SK-N-SH (cell line): ENCODE measurements around the gene EVC. TPM values are rescaled to one million over a fixed set of nuclear protein-coding genes. Genes with fewer than 3 reads are reported as not detected.
A peak's percentile ranks its signal among the peaks of the same experiment; 100 is the strongest.

Experiments
- CTCF ChIA-PET: fragments of 300-600, 350-600 bp; formaldehyde crosslinking; extraction: SDS; loops from one replicate; lab custom pipeline; 2021; lab: Yijun Ruan, JAX
- POLR2A ChIA-PET: fragments of 350-600 bp; sonication (Branson Sonifier 250); formaldehyde crosslinking; extraction: SDS; loops from one replicate; lab custom pipeline; 2020; ENCODE audit warnings: antibody characterized with exemption, inconsistent platforms; lab: Yijun Ruan, JAX
- DNase-seq: peaks from one replicate; pipeline ENCODE4 v3.0.0; 2012
- H2AFZ ChIP-seq: fragments of 200-600 bp; sonication (generic); 2 replicates; pipeline ENCODE4 v1.8.1; 2016; ENCODE audit warnings: antibody characterized with exemption, mild to moderate bottlenecking, low read depth
- H3F3A ChIP-seq: fragments of 200-600 bp; sonication (generic); replicated peaks from 2 replicates; pipeline ENCODE3; 2016; ENCODE audit warnings: antibody characterized with exemption, mild to moderate bottlenecking; ENCODE audit not compliant: insufficient read depth
- H3K27ac ChIP-seq, 2 experiments: fragments of 200-500 bp in 1 of 2; fragments of 200-600 bp in 1 of 2; sonication (Bioruptor generic) in 1 of 2; sonication (generic), shearing (Covaris generic) in 1 of 2; 2 replicates each; pipeline versions ENCODE4 v1.5.1 to v1.6.1; 2014 to 2016; ENCODE audit warnings: low read depth in 2 of 2, inconsistent platforms in 1 of 2, low read length in 1 of 2, mild to moderate bottlenecking in 1 of 2, mixed read lengths in 1 of 2
- H3K27me3 ChIP-seq: fragments of 200-600 bp; sonication (generic), shearing (Covaris generic); 2 replicates; pipeline ENCODE4 v1.6.1; 2016; ENCODE audit warnings: mixed run types; ENCODE audit not compliant: insufficient read depth
- H3K36me3 ChIP-seq, 2 experiments: fragments of 200-500 bp in 1 of 2; fragments of 200-600 bp in 1 of 2; sonication (Bioruptor generic) in 1 of 2; sonication (generic) in 1 of 2; replicated peaks in 1 of 2; 2 replicates each; pipeline versions ENCODE3 to v1.5.1; 2014 to 2016; ENCODE audit warnings: low read length in 1 of 2, mild to moderate bottlenecking in 1 of 2; ENCODE audit not compliant: insufficient read depth in 2 of 2, control insufficient read depth in 1 of 2
- H3K4me1 ChIP-seq, 2 experiments: fragments of 200-500 bp in 1 of 2; fragments of 200-600 bp in 1 of 2; sonication (Bioruptor generic) in 1 of 2; sonication (generic), shearing (Covaris generic) in 1 of 2; 2 replicates each; pipeline versions ENCODE4 v1.5.1 to v1.6.1; 2014 to 2016; ENCODE audit warnings: low read depth in 1 of 2, low read length in 1 of 2, mixed run types in 1 of 2; ENCODE audit not compliant: insufficient read depth in 2 of 2, control insufficient read depth in 1 of 2
- H3K4me2 ChIP-seq: fragments of 200-600 bp; sonication (generic), shearing (Covaris generic); 2 replicates; pipeline ENCODE4 v1.6.1; 2017; ENCODE audit warnings: mixed run types
- H3K4me3 ChIP-seq, 2 experiments: fragments of 200-500 bp in 1 of 2; fragments of 200-600 bp in 1 of 2; sonication (Bioruptor generic) in 1 of 2; sonication (generic), shearing (Covaris generic) in 1 of 2; 2 replicates each; pipeline versions ENCODE4 v1.5.1 to v1.8.1; 2014 to 2016; ENCODE audit warnings: low read depth in 2 of 2, inconsistent platforms in 1 of 2, low read length in 1 of 2, mild to moderate bottlenecking in 1 of 2, mixed read lengths in 1 of 2, moderate library complexity in 1 of 2
- H3K79me2 ChIP-seq: fragments of 200-600 bp; sonication (generic); 2 replicates; pipeline ENCODE4 v1.8.1; 2017; ENCODE audit warnings: mild to moderate bottlenecking; ENCODE audit not compliant: insufficient read depth
- H3K9ac ChIP-seq: fragments of 200-600 bp; sonication (generic); 2 replicates; pipeline ENCODE4 v1.6.1; 2017; ENCODE audit warnings: mixed run types
- H3K9me2 ChIP-seq: fragments of 200-600 bp; sonication (generic); 2 replicates; pipeline ENCODE4 v1.6.1; 2017; ENCODE audit warnings: mixed run types
- H3K9me3 ChIP-seq: fragments of 200-600 bp; sonication (generic); 2 replicates; pipeline ENCODE4 v1.6.1; 2017; ENCODE audit warnings: mixed run types, mild to moderate bottlenecking, moderate library complexity
- H4K20me1 ChIP-seq: fragments of 200-600 bp; sonication (generic); 2 replicates; pipeline ENCODE4 v1.6.1; 2017; ENCODE audit warnings: mild to moderate bottlenecking, mixed run types; ENCODE audit not compliant: insufficient read depth
- CHD2 ChIP-seq: fragments of 150-350 bp; IDR thresholded peaks from 2 replicates; pipeline ENCODE4 v1.6.1; 2018; ENCODE audit warnings: low read length; ENCODE audit not compliant: partially characterized antibody
- EP300 ChIP-seq, 2 experiments: IDR thresholded peaks; 2 replicates each; pipeline versions ENCODE4 v1.4.0 to v1.6.1; 2012; ENCODE audit warnings: borderline replicate concordance in 1 of 2, low read depth in 1 of 2, low read length in 1 of 2
- EZH2phosphoT487 ChIP-seq: fragments of 200-600 bp; sonication (generic); IDR thresholded peaks from 2 replicates; pipeline ENCODE4 v1.6.1; 2017; ENCODE audit warnings: low read depth, mixed run types, mild to moderate bottlenecking, antibody characterized with exemption, moderate library complexity, borderline replicate concordance
- GATA2 ChIP-seq: sonication (generic); formaldehyde crosslinking; IDR thresholded peaks from 2 replicates; pipeline ENCODE4 v1.5.0; 2020; ENCODE audit warnings: mild to moderate bottlenecking, missing genetic modification reagents
- IRF3 ChIP-seq: fragments of 150-350 bp; IDR thresholded peaks from 2 replicates; pipeline ENCODE4 v1.6.1; 2016; ENCODE audit warnings: mild to moderate bottlenecking, low read depth, low read length
- MAX ChIP-seq: IDR thresholded peaks from 2 replicates; pipeline ENCODE4 v1.4.0; 2012; ENCODE audit warnings: low read depth
- NFIC ChIP-seq: IDR thresholded peaks from 2 replicates; pipeline ENCODE4 v1.4.0; 2012; ENCODE audit warnings: borderline replicate concordance
- NRF1 ChIP-seq: IDR thresholded peaks from 2 replicates; pipeline ENCODE4 v1.6.1; 2012; ENCODE audit warnings: low read depth, mild to moderate bottlenecking, low read length
- RAD21 ChIP-seq: IDR thresholded peaks from 2 replicates; pipeline ENCODE4 v1.6.1; 2012; ENCODE audit warnings: mild to moderate bottlenecking, low read length
- RFX5 ChIP-seq: IDR thresholded peaks from 2 replicates; pipeline ENCODE4 v1.6.1; 2012; ENCODE audit warnings: mild to moderate bottlenecking, improper control_type of control experiment, low read length
- RXRA ChIP-seq: IDR thresholded peaks from 2 replicates; pipeline ENCODE4 v1.4.0; 2012; ENCODE audit warnings: low read depth, mild to moderate bottlenecking, borderline replicate concordance
- TAF1 ChIP-seq: IDR thresholded peaks from 2 replicates; pipeline ENCODE4 v1.6.1; 2012; ENCODE audit warnings: low read depth, mild to moderate bottlenecking, low read length, moderate library complexity, borderline replicate concordance
- TEAD4 ChIP-seq: IDR thresholded peaks from 2 replicates; pipeline ENCODE4 v1.4.0; 2012; ENCODE audit warnings: mild to moderate bottlenecking, borderline replicate concordance; ENCODE audit not compliant: insufficient read depth
- USF2 ChIP-seq: fragments of 150-350 bp; IDR thresholded peaks from 2 replicates; pipeline ENCODE4 v1.6.1; 2017; ENCODE audit warnings: antibody characterized with exemption, low read length, low read depth, borderline replicate concordance
- YY1 ChIP-seq: IDR thresholded peaks from 2 replicates; pipeline ENCODE4 v1.4.0; 2012; ENCODE audit warnings: low read depth, mild to moderate bottlenecking
- ZBTB33 ChIP-seq: IDR thresholded peaks from 2 replicates; pipeline ENCODE4 v1.4.0; 2012; ENCODE audit warnings: low read depth, borderline replicate concordance
- WGBS: methylation state at CpG from one replicate; pipeline ENCODE4 v1.1.6; 2017; ENCODE audit warnings: low lambda C conversion rate; 5-methylcytosine and 5-hydroxymethylcytosine counted together
- polyA plus RNA-seq, 3 experiments: library from polyadenylated mRNA; depleted of rRNA; stranded (reverse); fragments of >200 nt; gene quantifications; 2 replicates each; pipeline ENCODE4 v1.2.3, GENCODE V29; 2012

The EVC gene
- polyA plus RNA-seq, 1 of the 3 experiments (the other 2 are of a cell fraction) = 3.8 TPM

GRCh38 chr4:5710961-5711478, at the start of gene EVC (continued):
- TF ChIP-seq MAX = peak; percentile 45; the same call in 1 of the 2 replicates
- TF ChIP-seq GATA2 (CRISPR knock-in tag) = no peak
- TF ChIP-seq EP300 (IDR thresholded peaks at IDR 0.05; ENCODE audit: borderline replicate concordance in 1 of 2, low read depth in 1 of 2, low read length in 1 of 2) = no peak
- no peak for TF ChIP-seq NFIC
- TF ChIP-seq RFX5 = no peak

- ChIA-PET POLR2A (no interaction called here), CTCF (no interaction called here)
- Histone ChIP-seq H4K20me1 (no peaks in the 10 kb centered on the region), H3K36me3 (no peaks in the 10 kb centered on the region), H3K79me2 (no peaks in the 10 kb centered on the region), H3K9me2 (no peaks in the 10 kb centered on the region), H3K27me3 (no peaks in the 10 kb centered on the region), H3K9ac (no peak overlapping the region), H3K4me3 (no peak overlapping the region), H2AFZ (no peak overlapping the region), H3K9me3 (no peaks in the 10 kb centered on the region), H3K4me2 (no peak overlapping the region), H3K4me1 (no peaks in the 10 kb centered on the region; a peak in 1 of 4 replicates), H3F3A (no peaks in the 10 kb centered on the region), H3K27ac (no peak overlapping the region)
- WGBS = 24% methylated on average over 4 of the region's 4 CpGs
- DNase-seq = no peak
- no peak for TF ChIP-seq GATA2 (CRISPR knock-in tag)
- TF ChIP-seq ZBTB33 = no peak
- no peak for TF ChIP-seq CHD2
- TF ChIP-seq RXRA = no peak
- TF ChIP-seq YY1 = no peak
Observed at GRCh38 chr4:5661237-5661636, 49.8 kb upstream of the EVC start.

- no peak overlapping the region for H3K9ac ChIP-seq
- DNase-seq = no peak
- H3K9me3 ChIP-seq = no peaks in the 10 kb centered on the region
- CTCF ChIA-PET = no interaction called here
- H3K36me3 ChIP-seq = no peaks in the 10 kb centered on the region
- TF ChIP-seq EZH2phosphoT487 (no peak), USF2 (no peak), NFIC (no peak), NRF1 (no peak), RAD21 (no peak), IRF3 (no peak), TEAD4 (no peak), TAF1 (no peak)
- no peak overlapping the region for H3K4me3 ChIP-seq
- H3K9me2 ChIP-seq = no peaks in the 10 kb centered on the region
- H2AFZ ChIP-seq = no peak overlapping the region
- no peaks in the 10 kb centered on the region for H4K20me1 ChIP-seq
- no peaks in the 10 kb centered on the region; a peak in 1 of 4 replicates for H3K4me1 ChIP-seq
- H3K27me3 ChIP-seq = no peaks in the 10 kb centered on the region
- no peaks in the 10 kb centered on the region for H3K79me2 ChIP-seq
- H3K4me2 ChIP-seq = no peak overlapping the region
- H3K27ac ChIP-seq = no peak overlapping the region
- H3F3A ChIP-seq = no peaks in the 10 kb centered on the region
- POLR2A ChIA-PET = no interaction called here
- WGBS = 26% methylated on average over 1 of the region's 1 CpG
Observed at GRCh38 chr4:5662555-5662954, 48.4 kb upstream of the EVC start.
